Middle frontal gyrus (tissue), 1 donor: ENCODE measurements around the gene TAF11L10.
"Not testable (repeated sequence)": the region's sequence is repeated elsewhere in the genome, so short reads cannot be mapped to it uniquely, and the experiment has no call there.

Experiments
- DNase-seq: peaks from one replicate; pipeline ENCODE4 v3.0.0-alpha.2; 2015; ENCODE audit warnings: low spot score; ENCODE audit errors: extremely low spot score

TAF11L10 gene

DNA sequence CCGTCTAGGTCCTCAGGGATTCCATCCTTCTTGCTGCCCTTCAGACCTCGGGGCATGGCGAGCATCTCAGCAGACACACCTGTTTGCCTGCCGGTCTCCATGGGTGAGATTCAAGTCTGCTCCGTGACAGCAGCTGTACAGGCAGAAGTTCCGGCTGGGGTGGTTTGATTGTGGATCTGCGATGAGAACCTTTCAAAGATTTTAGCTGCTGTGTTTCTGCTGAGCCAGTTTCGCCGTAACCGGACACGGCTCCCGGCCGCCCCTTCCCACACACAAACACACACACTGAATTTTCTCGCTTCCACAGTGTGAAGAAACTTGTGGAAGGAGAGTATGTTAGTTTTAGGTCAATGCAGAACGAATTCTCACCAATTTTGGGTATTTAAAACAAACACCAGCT lies at the start of gene TAF11L10:
Gene TAF11L10 (minus strand): TSS at position 101 of the 400 bp plus-strand sequence.
- DNase-seq: not testable (repeated sequence)

DNA sequence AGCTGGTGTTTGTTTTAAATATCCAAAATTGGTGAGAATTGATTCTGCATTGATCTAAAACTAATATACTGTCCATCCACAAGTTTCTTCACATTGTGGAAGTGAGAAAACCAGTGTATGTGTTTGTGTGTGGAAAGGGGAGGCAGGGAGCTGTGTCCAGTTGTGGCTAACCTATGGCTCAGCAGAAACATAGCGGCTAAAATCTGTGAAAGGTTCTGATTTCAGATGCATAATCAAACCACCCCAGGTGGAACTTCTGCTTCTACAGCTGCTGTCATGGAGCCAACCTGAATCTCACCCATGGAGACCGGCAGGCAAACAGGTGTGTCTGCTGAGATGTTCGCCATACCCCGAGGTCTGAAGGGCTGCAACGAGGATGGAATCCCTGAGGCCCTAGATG lies 36.5 kb upstream of the TAF11L10 start, which contains the start of gene TAF11L14:
Gene TAF11L14 (plus strand): TSS at position 301 of the 400 bp plus-strand sequence.
- DNase-seq: no peak

DNA sequence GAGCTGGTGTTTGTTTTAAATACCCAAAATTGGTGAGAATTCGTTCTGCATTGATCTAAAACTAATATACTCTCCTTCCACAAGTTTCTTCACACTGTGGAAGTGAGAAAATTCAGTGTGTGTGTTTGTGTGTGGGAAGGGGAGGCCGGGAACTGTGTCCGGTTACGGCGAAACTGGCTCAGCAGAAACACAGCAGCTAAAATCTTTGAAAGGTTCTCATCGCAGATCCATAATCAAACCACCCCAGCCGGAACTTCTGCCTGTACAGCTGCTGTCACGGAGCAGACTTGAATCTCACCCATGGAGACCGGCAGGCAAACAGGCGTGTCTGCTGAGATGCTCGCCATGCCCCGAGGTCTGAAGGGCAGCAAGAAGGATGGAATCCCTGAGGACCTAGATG lies 34.2 kb upstream of the TAF11L10 start, which contains the start of gene TAF11L13:
Gene TAF11L13 (plus strand): TSS at position 301 of the 400 bp plus-strand sequence.
- not testable (repeated sequence) for DNase-seq

DNA sequence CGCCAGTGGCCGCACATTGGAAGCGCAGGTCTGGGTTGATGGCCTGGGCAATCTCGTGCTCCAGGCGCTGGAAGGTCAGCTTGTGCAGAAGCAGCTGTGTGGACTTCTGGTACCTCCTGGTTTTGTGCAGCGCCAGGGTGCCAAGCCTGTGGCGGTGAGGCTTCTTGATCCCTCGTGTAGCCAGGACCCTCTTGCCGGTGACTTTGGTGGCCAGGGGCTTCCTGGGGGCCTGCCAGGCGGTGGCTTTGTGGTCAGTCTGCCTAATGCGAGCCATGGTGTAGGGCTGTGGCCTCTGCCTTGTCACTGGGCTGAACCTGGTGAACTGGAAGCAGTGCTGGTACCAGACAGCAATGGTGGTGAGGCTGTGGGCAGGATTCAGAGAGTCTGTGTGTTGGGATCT lies 28.1 kb upstream of the TAF11L10 start:
- no peak for DNase-seq

DNA sequence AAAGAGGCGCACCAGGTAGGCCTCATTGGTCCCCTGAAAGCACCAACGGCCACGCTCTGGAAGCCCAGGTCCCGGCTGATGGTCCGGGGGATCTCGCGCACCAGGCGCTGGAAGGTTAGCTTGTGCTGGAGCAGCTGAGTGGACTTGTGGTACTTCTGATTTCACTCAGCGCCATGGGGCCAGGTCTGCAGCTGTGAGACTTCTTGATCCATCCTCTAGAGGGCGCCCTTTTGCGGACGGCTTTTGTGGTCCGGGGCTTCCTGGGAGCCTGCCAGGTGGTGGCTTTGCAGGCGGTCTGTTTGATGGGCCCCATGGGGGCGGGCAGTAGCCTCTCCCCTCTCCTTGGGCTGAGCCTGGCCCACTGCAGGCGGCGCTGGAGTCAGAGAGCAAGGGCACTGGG lies 23.0 kb upstream of the TAF11L10 start:
- no peak for DNase-seq

DNA sequence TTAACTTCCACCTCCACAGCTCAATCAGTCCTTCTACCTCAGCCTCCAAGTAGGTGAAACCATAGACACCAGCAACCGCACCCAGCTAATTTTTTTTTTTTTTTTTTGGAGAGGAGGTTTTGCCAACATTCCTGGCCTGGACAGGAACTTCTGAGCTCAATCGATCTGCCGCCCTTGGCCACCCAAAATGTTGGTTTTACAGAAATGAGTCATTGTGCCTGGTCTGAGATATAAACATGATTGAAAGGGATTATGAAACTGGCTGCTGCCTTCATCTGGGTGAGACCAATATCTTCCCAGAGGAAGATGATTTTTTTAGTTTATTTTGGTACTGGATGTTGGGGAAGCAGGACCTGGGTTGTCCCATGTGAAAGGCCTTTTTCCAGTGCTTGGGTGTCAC lies 21.7 kb upstream of the TAF11L10 start:
- no peak for DNase-seq

DNA sequence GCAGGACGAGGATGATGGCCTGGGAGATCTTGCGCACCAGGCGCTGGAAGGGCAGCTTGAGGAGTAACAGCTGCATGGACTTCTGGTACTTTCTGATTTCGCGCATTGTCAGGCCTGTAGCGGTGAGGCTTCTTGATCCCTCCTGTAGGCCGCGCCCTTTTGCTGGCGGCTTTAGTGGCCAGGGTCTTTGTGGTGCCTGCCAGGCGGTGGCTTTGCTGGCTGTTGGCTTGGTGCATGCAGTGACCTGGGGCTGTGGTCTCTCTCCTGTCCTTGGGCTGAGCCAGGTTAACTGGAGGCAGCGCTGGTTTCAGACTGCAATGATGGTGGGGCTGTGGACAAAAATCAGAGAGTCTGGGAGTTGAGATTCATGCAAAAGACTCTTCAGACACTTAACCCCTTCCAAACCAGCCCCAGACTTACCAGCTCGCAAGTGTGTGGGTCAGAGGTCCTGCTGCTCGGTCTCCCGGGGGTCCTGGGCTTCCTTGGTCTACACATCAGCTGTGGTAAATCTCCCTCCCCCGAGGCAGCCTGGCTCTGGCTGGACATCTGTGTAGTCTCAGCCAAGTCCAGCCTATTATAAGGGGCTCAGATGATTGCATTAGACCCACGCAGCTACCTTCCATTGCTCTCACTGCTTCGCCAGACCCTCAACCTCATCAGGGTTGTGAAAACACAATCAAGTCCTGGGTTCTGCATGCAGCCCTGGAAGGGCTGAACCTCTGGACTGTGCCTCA lies 17.4 kb upstream of the TAF11L10 start:
- no peak for DNase-seq

DNA sequence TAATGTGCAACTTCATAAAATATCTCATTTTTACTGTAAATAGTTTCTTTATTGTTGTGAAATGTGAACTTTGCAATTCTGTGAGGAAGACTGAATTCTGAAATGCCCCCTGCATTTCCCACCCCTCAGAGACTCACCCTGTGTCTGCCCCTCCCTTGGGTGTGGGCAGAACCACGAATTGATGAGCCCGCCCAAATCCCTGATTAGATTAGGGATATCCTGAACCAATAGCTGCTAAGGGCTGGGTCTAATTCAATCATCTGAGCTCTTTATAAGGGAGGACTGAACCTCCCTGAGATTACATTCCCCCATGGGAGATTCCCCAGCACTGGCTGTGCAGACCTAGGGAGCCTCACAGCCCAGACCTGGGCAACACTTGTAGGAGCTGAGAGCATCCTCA lies 12.5 kb upstream of the TAF11L10 start, which contains the start of gene TAF11L12:
Gene TAF11L12 (plus strand): TSS at position 301 of the 400 bp plus-strand sequence.
- not testable (repeated sequence) for DNase-seq

DNA sequence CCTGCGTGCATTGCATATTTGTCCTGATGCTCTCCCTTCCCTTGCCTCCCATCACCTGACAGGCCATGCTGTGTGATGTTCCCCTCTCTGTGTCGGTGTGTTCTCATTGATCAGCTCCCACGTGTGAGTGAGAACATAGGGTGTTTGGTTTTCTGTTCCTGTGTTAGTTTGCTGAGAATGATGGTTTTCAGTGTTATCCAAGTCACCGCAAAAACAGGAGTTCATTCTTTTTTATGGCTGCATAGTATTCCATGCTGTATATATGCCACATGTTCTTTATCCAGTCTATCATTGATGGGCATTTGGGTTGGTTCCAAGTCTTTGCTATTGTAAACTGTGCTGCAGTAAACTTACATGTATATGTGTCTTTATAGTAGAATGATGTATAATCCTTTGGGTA lies 9.8 kb upstream of the TAF11L10 start:
- DNase-seq: not testable (repeated sequence)

DNA sequence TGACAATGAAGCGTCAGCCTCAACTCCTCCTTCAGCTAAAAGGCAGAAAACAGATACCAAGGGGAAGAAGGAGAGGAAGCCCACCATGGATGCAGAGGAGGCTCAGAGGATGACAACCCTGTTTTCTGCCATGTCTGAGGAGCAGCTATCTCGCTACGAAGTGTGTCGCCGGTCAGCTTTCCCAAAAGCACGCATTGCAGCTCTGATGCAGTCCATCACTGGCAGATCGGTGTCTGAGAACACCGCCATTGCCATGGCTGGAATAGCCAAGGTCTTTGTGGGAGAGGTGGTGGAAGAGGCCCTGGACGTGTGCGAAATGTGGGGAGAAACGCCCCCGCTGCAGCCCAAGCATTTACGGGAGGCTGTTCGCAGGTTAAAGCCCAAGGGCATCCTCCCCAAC lies 7.3 kb upstream of the TAF11L10 start:
- DNase-seq: no peak

DNA sequence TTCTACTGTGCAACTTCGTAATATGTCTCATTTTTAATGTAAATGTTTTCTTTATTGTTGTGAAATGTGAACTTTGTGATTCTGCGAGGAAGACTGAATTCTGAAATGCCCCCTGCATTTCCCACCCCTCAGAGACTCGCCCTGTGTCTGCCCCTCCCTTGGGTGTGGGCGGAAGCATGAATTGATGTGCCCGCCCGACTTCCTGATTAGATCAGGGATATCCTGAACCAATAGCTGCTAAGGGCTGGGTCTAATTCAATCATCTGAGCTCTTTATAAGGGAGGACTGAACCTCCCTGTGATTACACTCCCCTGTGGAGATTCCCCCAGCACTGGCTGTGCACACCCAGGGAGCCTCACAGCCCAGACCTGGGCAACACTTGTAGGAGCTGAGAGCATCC lies 6.3 kb upstream of the TAF11L10 start, which contains the start of gene TAF11L11:
Gene TAF11L11 (plus strand): TSS at position 304 of the 400 bp plus-strand sequence.
- not testable (repeated sequence) for DNase-seq

DNA sequence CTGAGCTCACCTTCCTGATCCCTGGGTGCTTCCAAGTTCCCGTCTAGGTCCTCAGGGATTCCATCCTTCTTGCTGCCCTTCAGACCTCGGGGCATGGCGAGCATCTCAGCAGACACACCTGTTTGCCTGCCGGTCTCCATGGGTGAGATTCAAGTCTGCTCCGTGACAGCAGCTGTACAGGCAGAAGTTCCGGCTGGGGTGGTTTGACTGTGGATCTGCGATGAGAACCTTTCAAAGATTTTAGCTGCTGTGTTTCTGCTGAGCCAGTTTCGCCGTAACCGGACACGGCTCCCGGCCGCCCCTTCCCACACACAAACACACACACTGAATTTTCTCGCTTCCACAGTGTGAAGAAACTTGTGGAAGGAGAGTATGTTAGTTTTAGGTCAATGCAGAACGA lies 3.4 kb downstream of the TAF11L10 start, which contains the start of gene TAF11L9:
Gene TAF11L9 (minus strand): TSS at position 140 of the 400 bp plus-strand sequence.
- not testable (repeated sequence) for DNase-seq

DNA sequence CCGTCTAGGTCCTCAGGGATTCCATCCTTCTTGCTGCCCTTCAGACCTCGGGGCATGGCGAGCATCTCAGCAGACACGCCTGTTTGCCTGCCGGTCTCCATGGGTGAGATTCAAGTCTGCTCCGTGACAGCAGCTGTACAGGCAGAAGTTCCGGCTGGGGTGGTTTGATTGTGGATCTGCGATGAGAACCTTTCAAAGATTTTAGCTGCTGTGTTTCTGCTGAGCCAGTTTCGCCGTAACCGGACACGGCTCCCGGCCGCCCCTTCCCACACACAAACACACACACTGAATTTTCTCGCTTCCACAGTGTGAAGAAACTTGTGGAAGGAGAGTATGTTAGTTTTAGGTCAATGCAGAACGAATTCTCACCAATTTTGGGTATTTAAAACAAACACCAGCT lies 6.8 kb downstream of the TAF11L10 start, which contains the start of gene TAF11L8:
Gene TAF11L8 (minus strand): TSS at position 101 of the 400 bp plus-strand sequence.
- not testable (repeated sequence) for DNase-seq

DNA sequence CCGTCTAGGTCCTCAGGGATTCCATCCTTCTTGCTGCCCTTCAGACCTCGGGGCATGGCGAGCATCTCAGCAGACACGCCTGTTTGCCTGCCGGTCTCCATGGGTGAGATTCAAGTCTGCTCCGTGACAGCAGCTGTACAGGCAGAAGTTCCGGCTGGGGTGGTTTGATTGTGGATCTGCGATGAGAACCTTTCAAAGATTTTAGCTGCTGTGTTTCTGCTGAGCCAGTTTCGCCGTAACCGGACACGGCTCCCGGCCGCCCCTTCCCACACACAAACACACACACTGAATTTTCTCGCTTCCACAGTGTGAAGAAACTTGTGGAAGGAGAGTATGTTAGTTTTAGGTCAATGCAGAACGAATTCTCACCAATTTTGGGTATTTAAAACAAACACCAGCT lies 12.0 kb downstream of the TAF11L10 start, which contains the start of gene TAF11L7:
Gene TAF11L7 (minus strand): TSS at position 101 of the 400 bp plus-strand sequence.
- DNase-seq: not testable (repeated sequence)
